ENCODE data around the gene VPS45.

- TF ChIP-seq POLR2AphosphoS5 (IDR thresholded peaks at IDR 0.05; ENCODE audit: low read depth, low read length) (no peak), TAF1 (IDR thresholded peaks at IDR 0.05; ENCODE audit: low read depth, low read length) (no peak), POLR2A (IDR thresholded peaks at IDR 0.05; ENCODE audit: low read depth, low read length) (no peak), POU2F2 (IDR thresholded peaks at IDR 0.05; ENCODE audit: low read depth, low read length) (no peak), SPI1 (IDR thresholded peaks at IDR 0.05; ENCODE audit: low read depth, low read length) (no peak)
These were observed 59.2 kb downstream of the VPS45 start for GRCh38 chr1:150126811-150127210.

Measured in GM12891 (cell line).